H1 (cell line): ENCODE measurements around the gene ITPK1. TPM values are rescaled to one million over a fixed set of nuclear protein-coding genes. Genes with fewer than 3 reads are reported as not detected.

Experiments used
- CTCF ChIA-PET: fragments of 300-600 bp; sonication (Branson Sonifier 250); formaldehyde crosslinking; loops from one replicate; lab custom pipeline; 2021; ENCODE audit not compliant: partially characterized antibody; lab: Charles Lee
- POLR2A ChIA-PET: fragments of 300-600 bp; sonication (Branson Sonifier 250); formaldehyde crosslinking; loops from one replicate; lab custom pipeline; 2021; ENCODE audit warnings: inconsistent platforms; ENCODE audit not compliant: partially characterized antibody; lab: Charles Lee
- DNase-seq, 2 experiments: peaks; one replicate each; pipeline versions ENCODE4 v3.0.0 to v3.0.0-alpha.2; 2010 to 2022; ENCODE audit warnings: low spot score in 2 of 2, low read depth in 1 of 2, mixed read lengths in 1 of 2
- FAIRE-seq: peaks from 2 replicates; lab custom pipeline; 2011; peaks lifted over from hg19 to GRCh38; lab: Jason Lieb, UNC
- H2AFZ ChIP-seq: 2 replicates; pipeline ENCODE4 v1.8.1; 2012; ENCODE audit warnings: low read length, inconsistent platforms
- H2AK5ac ChIP-seq: 2 replicates; pipeline ENCODE4 v1.6.1; 2013; ENCODE audit warnings: low read depth, low read length
- H2BK120ac ChIP-seq: replicated peaks from 2 replicates; pipeline ENCODE3; 2013; ENCODE audit warnings: low read depth, low read length, inconsistent platforms
- H2BK12ac ChIP-seq: 2 replicates; pipeline ENCODE4 v1.6.1; 2013; ENCODE audit warnings: low read depth, low read length
- H2BK15ac ChIP-seq: 2 replicates; pipeline ENCODE4 v1.6.1; 2013; ENCODE audit warnings: low read length
- H2BK20ac ChIP-seq: 2 replicates; pipeline ENCODE4 v1.6.1; 2013; ENCODE audit warnings: low read length
- H2BK5ac ChIP-seq: 2 replicates; pipeline ENCODE4 v1.6.1; 2013; ENCODE audit warnings: low read depth, low read length
- H3K14ac ChIP-seq: 2 replicates; pipeline ENCODE4 v1.6.1; 2013; ENCODE audit warnings: inconsistent platforms; ENCODE audit not compliant: insufficient read length
- H3K18ac ChIP-seq: 2 replicates; pipeline ENCODE4 v1.6.1; 2013; ENCODE audit warnings: low read length; ENCODE audit errors: extremely low read depth
- H3K23ac ChIP-seq: 2 replicates; pipeline ENCODE4 v1.6.1; 2013; ENCODE audit warnings: inconsistent platforms; ENCODE audit not compliant: insufficient read length
- H3K23me2 ChIP-seq: 2 replicates; pipeline ENCODE4 v1.6.1; 2013; ENCODE audit warnings: low read depth, low read length
- H3K27ac ChIP-seq: 2 replicates; pipeline ENCODE4 v1.6.1; 2011; ENCODE audit warnings: low read depth, low read length, inconsistent platforms
- H3K27me3 ChIP-seq, 4 experiments: replicated peaks in 1 of 4; 1 replicate in 1 of 4; 2 replicates in 3 of 4; pipeline versions ENCODE4 v1.6.1 to v1.8.1; 2011 to 2013; ENCODE audit warnings: low read length in 3 of 4, mild to moderate bottlenecking in 3 of 4, inconsistent platforms in 2 of 4, mixed read lengths in 2 of 4, moderate library complexity in 1 of 4; ENCODE audit not compliant: control insufficient read depth in 3 of 4, insufficient read depth in 3 of 4; ENCODE audit errors: extremely low read depth in 1 of 4
- H3K36me3 ChIP-seq, 4 experiments: 2 replicates each; pipeline versions ENCODE4 v1.6.1 to v1.8.1; 2011 to 2013; ENCODE audit warnings: mild to moderate bottlenecking in 4 of 4, low read length in 3 of 4, moderate library complexity in 2 of 4, control low read depth in 1 of 4, inconsistent platforms in 1 of 4; ENCODE audit not compliant: insufficient read depth in 4 of 4, control insufficient read depth in 2 of 4
- H3K4ac ChIP-seq: replicated peaks from 2 replicates; pipeline ENCODE3; 2013; ENCODE audit warnings: low read length, low read depth, mixed read lengths, inconsistent platforms; ENCODE audit not compliant: insufficient read length
- H3K4me1 ChIP-seq, 4 experiments: replicated peaks in 1 of 4; 1 replicate in 1 of 4; 2 replicates in 3 of 4; pipeline versions ENCODE4 v1.6.1 to v1.8.1; 2011 to 2013; ENCODE audit warnings: low read length in 3 of 4, inconsistent platforms in 2 of 4, mixed read lengths in 1 of 4; ENCODE audit not compliant: insufficient read depth in 4 of 4, control insufficient read depth in 3 of 4
- H3K4me2 ChIP-seq, 2 experiments: 2 replicates each; pipeline versions ENCODE4 v1.6.1 to v1.8.1; 2011 to 2013; ENCODE audit warnings: low read depth in 2 of 2, low read length in 2 of 2, control low read depth in 1 of 2, inconsistent platforms in 1 of 2, mild to moderate bottlenecking in 1 of 2; ENCODE audit not compliant: insufficient read depth in 1 of 2
- H3K4me3 ChIP-seq, 4 experiments: fragments of 200-600, 300-600 bp in 1 of 4; sonication (generic), shearing (Covaris generic), sonication (Bioruptor Twin) in 1 of 4; 2 replicates each; pipeline versions ENCODE4 v1.5.1 to v1.8.1; 2011 to 2016; ENCODE audit warnings: low read length in 4 of 4, low read depth in 3 of 4, control low read depth in 2 of 4, inconsistent platforms in 2 of 4, mild to moderate bottlenecking in 2 of 4, mixed read lengths in 1 of 4, moderate library complexity in 1 of 4; ENCODE audit not compliant: insufficient read depth in 2 of 4; ENCODE audit errors: extremely low read depth in 1 of 4
- H3K56ac ChIP-seq: replicated peaks from 2 replicates; pipeline ENCODE3; 2013; ENCODE audit warnings: low read depth, mild to moderate bottlenecking, mixed read lengths, low read length, inconsistent platforms; ENCODE audit not compliant: insufficient read length
- H3K79me1 ChIP-seq: 2 replicates; pipeline ENCODE4 v1.6.1; 2013; ENCODE audit warnings: low read depth, low read length, control low read depth
- H3K79me2 ChIP-seq, 2 experiments: 2 replicates each; pipeline versions ENCODE4 v1.6.1 to v1.8.1; 2012 to 2013; ENCODE audit warnings: low read length in 2 of 2, mild to moderate bottlenecking in 2 of 2, inconsistent platforms in 1 of 2; ENCODE audit not compliant: insufficient read depth in 2 of 2, control insufficient read depth in 1 of 2
- H3K9ac ChIP-seq, 4 experiments: replicated peaks in 1 of 4; 1 replicate in 1 of 4; 2 replicates in 3 of 4; pipeline versions ENCODE4 v1.6.1 to v1.8.1; 2011 to 2013; ENCODE audit warnings: low read depth in 3 of 4, low read length in 3 of 4, control low read depth in 2 of 4, mild to moderate bottlenecking in 2 of 4, moderate library complexity in 2 of 4, inconsistent platforms in 1 of 4; ENCODE audit errors: extremely low read depth in 1 of 4
- H3K9me3 ChIP-seq, 2 experiments: 2 replicates each; pipeline versions ENCODE4 v1.6.1 to v1.8.1; 2012 to 2013; ENCODE audit warnings: mild to moderate bottlenecking in 2 of 2, moderate library complexity in 2 of 2, control low read depth in 1 of 2, inconsistent platforms in 1 of 2, low read depth in 1 of 2, low read length in 1 of 2, mixed read lengths in 1 of 2; ENCODE audit not compliant: insufficient read depth in 2 of 2
- H4K20me1 ChIP-seq, 2 experiments: replicated peaks in 1 of 2; 2 replicates each; pipeline versions ENCODE3 to v1.8.1; 2011 to 2013; ENCODE audit warnings: inconsistent platforms in 2 of 2, low read length in 2 of 2, mild to moderate bottlenecking in 1 of 2; ENCODE audit not compliant: insufficient read depth in 2 of 2, control insufficient read depth in 1 of 2
- H4K5ac ChIP-seq: 2 replicates; pipeline ENCODE4 v1.6.1; 2013; ENCODE audit warnings: low read length, low read depth, mixed read lengths, inconsistent platforms; ENCODE audit not compliant: insufficient read length
- H4K8ac ChIP-seq: 2 replicates; pipeline ENCODE4 v1.8.0; 2013; ENCODE audit warnings: mild to moderate bottlenecking, moderate library complexity, low read length, inconsistent platforms; ENCODE audit not compliant: insufficient read depth; ENCODE audit errors: extremely low read depth
- H4K91ac ChIP-seq: replicated peaks from 2 replicates; pipeline ENCODE3; 2013; ENCODE audit warnings: low read length, mixed read lengths, inconsistent platforms; ENCODE audit not compliant: insufficient read length
- JUN ChIP-seq: IDR thresholded peaks from 2 replicates; pipeline ENCODE4 v1.6.1; 2011; ENCODE audit warnings: low read depth, mild to moderate bottlenecking, improper control_type of control experiment, low read length
- SRF ChIP-seq: IDR thresholded peaks from 2 replicates; pipeline ENCODE4 v1.6.1; 2011; ENCODE audit warnings: mild to moderate bottlenecking, low read depth, low read length, moderate library complexity
- WGBS, 2 experiments: shearing (Covaris generic) in 1 of 2; methylation state at CpG; one replicate each; pipeline versions ENCODE4 v1.1.6 to v1.1.7; 2013 to 2015; ENCODE audit warnings: low lambda C conversion rate in 2 of 2, mixed read lengths in 2 of 2, inconsistent platforms in 1 of 2, low coverage in 1 of 2, missing lambda C conversion rate in 1 of 2; ENCODE audit not compliant: insufficient replicate concordance in 2 of 2, insufficient coverage in 1 of 2, insufficient read length in 1 of 2; ENCODE audit errors: extremely low coverage in 1 of 2, missing lambda C conversion rate in 1 of 2; 5-methylcytosine and 5-hydroxymethylcytosine counted together
- polyA plus RNA-seq, 7 experiments: library from polyadenylated mRNA; depleted of rRNA in 3 of 7; stranded (reverse) in 5 of 7; unstranded in 2 of 7; fragments of >200 nt in 5 of 7; fragments of 200-250 nt in 2 of 7; gene quantifications; 1 replicate in 5 of 7; 2 replicates in 1 of 7; 4 replicates in 1 of 7; pipeline versions ENCODE4 v1.2.1 to v1.2.3, GENCODE V29; 2011 to 2013; ENCODE audit warnings: missing spikeins in 2 of 7, mixed read lengths in 2 of 7
- total RNA-seq: library from RNA; stranded (reverse); fragmentation: NEBNext Ultra II Directional; extraction: Animal tissue kit (Norgen Biotek cat#: 25700); gene quantifications from 2 replicates; pipeline ENCODE4 v1.2.1, GENCODE V29; 2021

Gene ITPK1
- total and polyA plus RNA-seq, 2 of the 8 experiments (the other 6 are each of a cell fraction or from before 2014, with no cell fraction given), result 108 to 143 TPM

DNA sequence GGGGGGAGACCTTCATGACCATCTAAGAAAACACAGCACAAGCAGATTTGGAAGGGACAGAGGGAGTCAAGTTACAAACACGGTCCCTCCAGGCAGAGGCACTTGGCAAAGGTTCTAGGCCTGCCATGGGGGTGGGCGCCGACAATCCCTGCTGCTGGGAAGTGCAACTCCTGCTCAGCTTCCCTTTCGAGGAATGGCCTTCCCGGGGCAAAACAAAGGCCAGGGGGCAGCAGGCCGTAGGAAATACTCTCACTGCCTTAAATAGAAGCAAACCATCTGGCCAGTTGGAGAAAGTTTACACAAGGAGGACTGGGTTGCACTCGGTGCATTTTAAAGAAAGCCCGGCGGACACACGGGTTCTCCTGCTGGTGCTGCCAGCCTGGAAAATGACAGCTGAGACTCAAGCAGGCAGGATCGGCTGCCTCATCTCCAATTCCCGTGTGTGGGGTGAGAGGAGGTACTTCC, 65.8 kb downstream of the ITPK1 start:
- DNase-seq (no peak), FAIRE-seq (no peak)
- no peaks in the 10 kb centered on the region for H3K27me3 ChIP-seq
- no peak overlapping the region for H3K56ac ChIP-seq
- H3K36me3 ChIP-seq, result no peaks in the 10 kb centered on the region
- H4K5ac ChIP-seq, result no peak overlapping the region
- no peak overlapping the region; the same call in 1 of the 2 replicates for H4K8ac ChIP-seq
- H3K9me3 ChIP-seq, result no peaks in the 10 kb centered on the region
- ChIA-PET POLR2A (no interaction called here), CTCF (interaction anchor here (1.2 to 3.3 kb wide), 4 partner anchors 16 to 64 kb away, joined by 3 to 16 read pairs (median 4); no protein-coding TSS in a partner anchor)
- H2BK15ac ChIP-seq, result no peak overlapping the region
- peaks cover 0 to under 1% of the 10 kb centered on the region in 2 experiments for H4K20me1 ChIP-seq
- H3K18ac ChIP-seq, result peak overlapping the region; percentile 62
- H3K9ac ChIP-seq, result no peak overlapping the region
- no peak overlapping the region for H3K23ac ChIP-seq
- H3K14ac ChIP-seq, result no peak overlapping the region
- H3K27ac ChIP-seq, result no peak overlapping the region
- no peaks in the 10 kb centered on the region for H3K23me2 ChIP-seq
- no peak overlapping the region for H3K4ac ChIP-seq
- H2AK5ac ChIP-seq, result no peak overlapping the region; the same call in 1 of the 2 replicates
- H2BK120ac ChIP-seq, result no peak overlapping the region
- peaks cover 6% of the 10 kb centered on the region for H3K79me1 ChIP-seq
- peaks cover 9 to 54% (median 42%) of the 10 kb centered on the region in 4 experiments for H3K4me1 ChIP-seq
- H4K91ac ChIP-seq, result peak overlapping the region; percentile 95
- WGBS, 2 experiments, result 79% methylated on average over 10 of the region's 12 CpGs; no CpG with 5 or more reads in 1 of the 2 experiments
- H2BK12ac ChIP-seq, result no peak overlapping the region
- H3K4me3 ChIP-seq, result no peak overlapping the region
- H2AFZ ChIP-seq, result no peak overlapping the region
- no peak overlapping the region for H3K4me2 ChIP-seq
- H3K79me2 ChIP-seq, result peaks cover 0 to 60% of the 10 kb centered on the region in 2 experiments; a peak in 2 of 4 replicates
- TF ChIP-seq JUN (no peak), SRF (no peak)
- TF ChIP-seq, all 59 proteins: peak for 0
- Histone ChIP-seq H2BK5ac (peak overlapping the region; percentile 27; the same call in 1 of the 2 replicates), H2BK20ac (0 out of 2 replicates have a peak overlapping the region, but pooled peaks have one; percentile 82)
